GM12878 (cell line): ENCODE measurements around the gene GRK5. TPM values are rescaled to one million over a fixed set of nuclear protein-coding genes. Genes with fewer than 3 reads are reported as not detected.

Experiments
- ATAC-seq: fragments of 200-7000 bp; cut with Tn5 transposase; 3 replicates; pipeline ENCODE4 v1.9.1; 2020; ENCODE audit warnings: mild to moderate bottlenecking, moderate library complexity
- BruUV-seq: library from RNA; stranded (reverse); fragments of 400-500 nt; replicated peaks from 2 replicates; lab custom pipeline; 2021; lab: Mats Ljungman, UMichigan
- CTCF ChIA-PET: fragments of 300-600 bp; sonication (Branson Sonifier 250); formaldehyde crosslinking; extraction: SDS; loops from one replicate; lab custom pipeline; 2021; ENCODE audit warnings: inconsistent platforms; lab: Yijun Ruan, JAX
- POLR2A ChIA-PET: fragments of 350-600 bp; formaldehyde crosslinking; extraction: SDS; loops from one replicate; lab custom pipeline; 2021; ENCODE audit warnings: inconsistent platforms; lab: Charles Lee
- RAD21 ChIA-PET: fragments of 300-600 bp; sonication (Branson Sonifier 250); formaldehyde crosslinking; loops from one replicate; lab custom pipeline; 2023; ENCODE audit warnings: antibody characterized with exemption; ENCODE audit not compliant: unreplicated experiment; lab: Charles Lee
- SMC1A ChIA-PET: fragments of 300-600 bp; sonication (Branson Sonifier 250); formaldehyde crosslinking; loops from one replicate; lab custom pipeline; 2023; ENCODE audit not compliant: unreplicated experiment, uncharacterized antibody; lab: Charles Lee
- DNase-seq: peaks from one replicate; pipeline ENCODE4 v3.0.0-alpha.2; 2011; ENCODE audit warnings: low read depth, low spot score
- FAIRE-seq: peaks from 3 replicates; lab custom pipeline; 2011; peaks lifted over from hg19 to GRCh38; lab: Jason Lieb, UNC
- H2AFZ ChIP-seq: 2 replicates; pipeline ENCODE4 v1.6.0; 2011; ENCODE audit warnings: low read depth, low read length, control low read depth; ENCODE audit not compliant: control insufficient read depth
- H3K27ac ChIP-seq: 2 replicates; pipeline ENCODE4 v1.5.1; 2011; ENCODE audit warnings: control low read depth; ENCODE audit not compliant: control insufficient read depth, insufficient read depth
- H3K27me3 ChIP-seq, 2 experiments: replicated peaks in 1 of 2; 2 replicates each; pipeline versions ENCODE4 v1.6.0 to v1.6.1; 2011; ENCODE audit warnings: low read length in 1 of 2; ENCODE audit not compliant: control insufficient read depth in 2 of 2, insufficient read depth in 2 of 2
- H3K36me3 ChIP-seq, 2 experiments: 2 replicates each; pipeline ENCODE4 v1.5.1; 2011; ENCODE audit warnings: low read length in 1 of 2; ENCODE audit not compliant: control insufficient read depth in 2 of 2, insufficient read depth in 2 of 2
- H3K4me1 ChIP-seq: 2 replicates; pipeline ENCODE4 v1.6.1; 2011; ENCODE audit warnings: mild to moderate bottlenecking, low read length, moderate library complexity, mixed read lengths; ENCODE audit not compliant: control insufficient read depth, insufficient read depth
- H3K4me2 ChIP-seq: 2 replicates; pipeline ENCODE4 v1.6.0; 2011; ENCODE audit warnings: control low read depth; ENCODE audit not compliant: control insufficient read depth, insufficient read depth
- H3K4me3 ChIP-seq: fragments of 200-600 bp; sonication (generic); 2 replicates; pipeline ENCODE4 v1.5.1; 2016
- H3K79me2 ChIP-seq: 2 replicates; pipeline ENCODE4 v1.6.0; 2011; ENCODE audit warnings: low read length; ENCODE audit not compliant: control insufficient read depth, insufficient read depth
- H3K9ac ChIP-seq: 2 replicates; pipeline ENCODE4 v1.8.0; 2011; ENCODE audit warnings: low read length, control low read depth, mixed read lengths; ENCODE audit not compliant: control insufficient read depth, insufficient read depth
- H3K9me3 ChIP-seq: replicated peaks from 3 replicates; pipeline ENCODE4 v1.5.1; 2011; ENCODE audit warnings: mild to moderate bottlenecking, low read length; ENCODE audit not compliant: control insufficient read depth, insufficient read depth
- H4K20me1 ChIP-seq: 2 replicates; pipeline ENCODE4 v1.6.0; 2011; ENCODE audit not compliant: control insufficient read depth, insufficient read depth
- ATF7 ChIP-seq: fragments of 450-650 bp; IDR thresholded peaks from 2 replicates; pipeline ENCODE4 v1.6.1; 2016; ENCODE audit warnings: low read depth, mild to moderate bottlenecking
- CEBPB ChIP-seq, 2 experiments: fragments of 150-350 bp in 1 of 2; IDR thresholded peaks; 2 replicates each; pipeline ENCODE4 v1.6.1; 2012 to 2014; ENCODE audit warnings: low read depth in 2 of 2, low read length in 2 of 2, borderline replicate concordance in 1 of 2, inconsistent platforms in 1 of 2
- EGR1 ChIP-seq, 2 experiments: IDR thresholded peaks; 1 replicate in 1 of 2; 2 replicates in 1 of 2; pipeline ENCODE4 v1.6.1; 2011 to 2012; ENCODE audit warnings: low read depth in 2 of 2, low read length in 2 of 2, borderline replicate concordance in 1 of 2, mild to moderate bottlenecking in 1 of 2, moderate library complexity in 1 of 2
- ELK1 ChIP-seq: IDR thresholded peaks from 2 replicates; pipeline ENCODE4 v1.6.1; 2012; ENCODE audit warnings: low read depth, low read length, improper control_type of control experiment
- FOXK2 ChIP-seq: fragments of 450-650 bp; IDR thresholded peaks from 2 replicates; pipeline ENCODE4 v1.6.1; 2017; ENCODE audit warnings: mild to moderate bottlenecking, moderate library complexity
- IKZF1 ChIP-seq: fragments of 450-650 bp; conservative IDR thresholded peaks from 2 replicates; pipeline ENCODE4 v1.6.1; 2017; ENCODE audit warnings: antibody characterized with exemption, mild to moderate bottlenecking
- MAX ChIP-seq: IDR thresholded peaks from 2 replicates; pipeline ENCODE4 v1.6.1; 2012; ENCODE audit warnings: low read depth, low read length, improper control_type of control experiment
- PAX8 ChIP-seq: fragments of 450-650 bp; IDR thresholded peaks from 2 replicates; pipeline ENCODE4 v1.6.1; 2017; ENCODE audit warnings: mild to moderate bottlenecking, moderate library complexity
- ZNF274 ChIP-seq: IDR thresholded peaks from one replicate; pipeline ENCODE4 v1.8.0; 2011; ENCODE audit not compliant: insufficient read length, insufficient read depth
- ZNF384 ChIP-seq: IDR thresholded peaks from 2 replicates; pipeline ENCODE4 v1.6.1; 2012; ENCODE audit warnings: low read depth, mild to moderate bottlenecking, low read length, improper control_type of control experiment, borderline replicate concordance
- ZNF592 ChIP-seq: fragments of 450-650 bp; IDR thresholded peaks from 2 replicates; pipeline ENCODE4 v1.6.1; 2017; ENCODE audit warnings: mild to moderate bottlenecking, moderate library complexity
- WGBS: methylation state at CpG from one replicate; pipeline ENCODE4 v1.1.6; 2016; ENCODE audit warnings: low lambda C conversion rate; ENCODE audit not compliant: insufficient replicate concordance, insufficient coverage; ENCODE audit errors: missing lambda C conversion rate; 5-methylcytosine and 5-hydroxymethylcytosine counted together
- in situ Hi-C: fragments of 300-500 bp; cut with MboI; formaldehyde crosslinking; loops from 9 replicates; pipeline ENCODE4 v1.14.3; 2018; ENCODE audit warnings: mixed read lengths
- intact Hi-C: fragments of 100-400 bp; cut with micrococcal nuclease; formaldehyde crosslinking; loops from one replicate; pipeline ENCODE4 v1.14.2; 2022; ENCODE audit not compliant: unreplicated experiment
- polyA plus RNA-seq, 11 experiments: library from polyadenylated mRNA; depleted of rRNA in 4 of 11; unstranded in 6 of 11; stranded (reverse) in 5 of 11; fragments of >200 nt; fragmentation: Nextera tagmentation in 4 of 11; fragmentation: Illumina TruSeq in 1 of 11; extraction: Ambion mirVana in 4 of 11; extraction: Trizol in 1 of 11; gene quantifications; 1 replicate in 1 of 11; 2 replicates in 10 of 11; pipeline versions ENCODE4 v1.2.1 to v1.2.3, GENCODE V29; 2011 to 2016; ENCODE audit warnings: inconsistent platforms in 2 of 11, missing spikeins in 2 of 11, low read depth in 1 of 11
- total RNA-seq, 4 experiments: library from RNA; depleted of rRNA in 3 of 4; stranded (reverse); fragments of >200 nt in 3 of 4; fragmentation: Illumina TruSeq in 1 of 4; extraction: Trizol in 1 of 4; gene quantifications; 2 replicates each; pipeline versions ENCODE4 v1.2.1 to v1.2.3, GENCODE V29; 2013 to 2021

Gene GRK5
- total and polyA plus RNA-seq, 10 of the 15 experiments (the other 5 are each of a cell fraction or from before 2014, with no cell fraction given): 0.11 to 22.1 (median 10.0) TPM

- ChIA-PET SMC1A (interaction anchor here (0.6 to 1.0 kb wide), 3 partner anchors 39 to 636 kb away, joined by 3 to 4 read pairs (median 3); no protein-coding TSS in a partner anchor), RAD21 (no interaction called here), POLR2A (no interaction called here), CTCF (interaction anchor here (1.8 kb wide), 1 partner anchor 9 kb away, joined by 4 read pairs; no protein-coding TSS in a partner anchor)
- H3K9ac ChIP-seq: no peak overlapping the region
- in situ Hi-C loops (no loop called here), intact Hi-C loops (no loop called here)
- no peak overlapping the region for H3K4me2 ChIP-seq
- H3K9me3 ChIP-seq: peaks cover 15% of the 10 kb centered on the region
- no peak overlapping the region for H3K4me3 ChIP-seq
- H3K79me2 ChIP-seq: peaks cover 2% of the 10 kb centered on the region
- ATAC-seq (no peak), DNase-seq (no peak), FAIRE-seq (no peak)
- peaks cover 10% of the 10 kb centered on the region for H3K4me1 ChIP-seq
- WGBS: 88% methylated on average over 7 of the region's 7 CpGs
- no peak overlapping the region for H2AFZ ChIP-seq
- BruUV-seq: no TSS peak
- H4K20me1 ChIP-seq: no peaks in the 10 kb centered on the region
- no peak overlapping the region for H3K27ac ChIP-seq
- H3K36me3 ChIP-seq: no peaks in the 10 kb centered on the region
- H3K27me3 ChIP-seq: no peaks in the 10 kb centered on the region
- no peak for TF ChIP-seq ZNF384
- no peak for TF ChIP-seq ELK1
- no peak for TF ChIP-seq PAX8
- no peak for TF ChIP-seq EGR1 (IDR thresholded peaks at IDR 0.05; ENCODE audit: borderline replicate concordance in 1 of 2, low read depth in 2 of 2, low read length in 2 of 2)
- TF ChIP-seq CEBPB (IDR thresholded peaks at IDR 0.05; ENCODE audit: borderline replicate concordance in 1 of 2, low read depth in 2 of 2, low read length in 2 of 2): no peak
- no peak for TF ChIP-seq ZNF592
- TF ChIP-seq FOXK2: no peak
- no peak for TF ChIP-seq ZNF274
- TF ChIP-seq MAX: no peak
- no peak for TF ChIP-seq ATF7
- no peak for TF ChIP-seq IKZF1
Observed at GRCh38 chr10:119231654-119232053, 24.3 kb downstream of the GRK5 start.
